Measurements from ENCODE around the gene SCN11A. TPM values are rescaled to one million over a fixed set of nuclear protein-coding genes. Genes with fewer than 3 reads are reported as not detected.

SCN11A gene
- total and polyA plus RNA-seq, 9 of the 15 experiments (the other 6 are each of a cell fraction or from before 2014, with no cell fraction given) = 0.01 to 0.05 (median 0.04) TPM; not detected in 6

DNA sequence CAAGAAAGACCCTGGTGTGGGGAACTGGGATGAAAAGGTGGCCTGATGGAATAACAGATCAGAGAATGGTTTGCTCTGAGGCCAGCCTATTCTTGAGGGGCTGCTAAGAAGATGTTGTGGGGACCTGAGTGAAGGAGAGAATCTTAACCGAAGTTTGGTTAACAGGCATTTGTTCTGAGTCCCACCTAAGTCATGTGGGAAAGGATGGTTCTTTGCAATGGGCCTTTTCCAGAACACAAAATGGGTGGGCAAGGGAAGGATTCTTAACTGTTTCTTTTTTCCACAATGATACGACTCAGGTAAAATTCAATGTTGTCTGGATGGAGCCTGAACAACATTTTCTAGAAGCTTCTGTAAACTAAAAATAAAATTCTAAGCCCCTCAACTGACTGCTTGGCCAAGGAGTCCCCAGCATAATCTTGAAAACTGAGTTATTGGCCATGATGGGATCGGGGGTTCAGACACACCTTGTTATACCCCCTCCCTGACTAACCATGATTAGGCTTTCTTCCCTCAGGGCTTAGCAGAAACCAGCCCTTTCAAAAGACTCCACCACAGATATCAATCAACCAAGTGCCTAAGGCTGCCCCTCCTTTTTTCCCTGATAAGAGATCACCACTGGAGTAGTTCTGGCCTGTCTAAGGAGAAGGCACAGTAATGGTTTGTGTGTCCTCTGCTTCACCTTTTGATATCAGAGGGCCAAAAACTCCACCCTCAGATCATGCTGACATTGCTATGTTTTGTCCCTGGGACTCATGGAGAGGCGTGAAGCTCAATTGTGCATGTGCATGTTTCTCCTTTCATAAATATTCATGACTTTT lies 30.1 kb downstream of the SCN11A start (continued):
- TF ChIP-seq MLLT1 (IDR thresholded peaks at IDR 0.05) (no peak), FOXP1 (CRISPR knock-in tag; IDR thresholded peaks at IDR 0.05) (no peak), ZNF551 (CRISPR knock-in tag; IDR thresholded peaks at IDR 0.05) (no peak), HNRNPK (IDR thresholded peaks at IDR 0.05; ENCODE audit: low read depth, low read length, poor library complexity, severe bottlenecking) (no peak), ATF7 (IDR thresholded peaks at IDR 0.05) (peak; percentile 41; the same call in 1 of the 2 replicates), RBM14 (IDR thresholded peaks at IDR 0.05; ENCODE audit: borderline replicate concordance, insufficient read depth, low read depth, low read length) (no peak), POLR3A (IDR thresholded peaks at IDR 0.05; ENCODE audit: borderline replicate concordance, extremely low read depth, insufficient read depth, insufficient read length) (no peak), ZNF253 (CRISPR knock-in tag; conservative IDR thresholded peaks at IDR 0.05) (no peak), CC2D1A (IDR thresholded peaks at IDR 0.05) (no peak), POLR2AphosphoS2 (IDR thresholded peaks at IDR 0.05; ENCODE audit: low read length) (no peak), BRF1 (IDR thresholded peaks at IDR 0.05; ENCODE audit: borderline replicate concordance, extremely low read depth, insufficient read length) (no peak), NFATC3 (IDR thresholded peaks at IDR 0.05) (no peak), PRMT5 (CRISPR knock-in tag; IDR thresholded peaks at IDR 0.05) (no peak), ATF2 (CRISPR knock-in tag; IDR thresholded peaks at IDR 0.05) (no peak)
- TF ChIP-seq, protein P1, sequence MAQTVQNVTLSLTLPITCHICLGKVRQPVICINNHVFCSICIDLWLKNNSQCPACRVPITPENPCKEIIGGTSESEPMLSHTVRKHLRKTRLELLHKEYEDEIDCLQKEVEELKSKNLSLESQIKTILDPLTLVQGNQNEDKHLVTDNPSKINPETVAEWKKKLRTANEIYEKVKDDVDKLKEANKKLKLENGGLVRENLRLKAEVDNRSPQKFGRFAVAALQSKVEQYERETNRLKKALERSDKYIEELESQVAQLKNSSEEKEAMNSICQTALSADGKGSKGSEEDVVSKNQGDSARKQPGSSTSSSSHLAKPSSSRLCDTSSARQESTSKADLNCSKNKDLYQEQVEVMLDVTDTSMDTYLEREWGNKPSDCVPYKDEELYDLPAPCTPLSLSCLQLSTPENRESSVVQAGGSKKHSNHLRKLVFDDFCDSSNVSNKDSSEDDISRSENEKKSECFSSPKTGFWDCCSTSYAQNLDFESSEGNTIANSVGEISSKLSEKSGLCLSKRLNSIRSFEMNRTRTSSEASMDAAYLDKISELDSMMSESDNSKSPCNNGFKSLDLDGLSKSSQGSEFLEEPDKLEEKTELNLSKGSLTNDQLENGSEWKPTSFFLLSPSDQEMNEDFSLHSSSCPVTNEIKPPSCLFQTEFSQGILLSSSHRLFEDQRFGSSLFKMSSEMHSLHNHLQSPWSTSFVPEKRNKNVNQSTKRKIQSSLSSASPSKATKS (CRISPR knock-in tag; IDR thresholded peaks at IDR 0.05) = no peak
- TF ChIP-seq, protein P2, sequence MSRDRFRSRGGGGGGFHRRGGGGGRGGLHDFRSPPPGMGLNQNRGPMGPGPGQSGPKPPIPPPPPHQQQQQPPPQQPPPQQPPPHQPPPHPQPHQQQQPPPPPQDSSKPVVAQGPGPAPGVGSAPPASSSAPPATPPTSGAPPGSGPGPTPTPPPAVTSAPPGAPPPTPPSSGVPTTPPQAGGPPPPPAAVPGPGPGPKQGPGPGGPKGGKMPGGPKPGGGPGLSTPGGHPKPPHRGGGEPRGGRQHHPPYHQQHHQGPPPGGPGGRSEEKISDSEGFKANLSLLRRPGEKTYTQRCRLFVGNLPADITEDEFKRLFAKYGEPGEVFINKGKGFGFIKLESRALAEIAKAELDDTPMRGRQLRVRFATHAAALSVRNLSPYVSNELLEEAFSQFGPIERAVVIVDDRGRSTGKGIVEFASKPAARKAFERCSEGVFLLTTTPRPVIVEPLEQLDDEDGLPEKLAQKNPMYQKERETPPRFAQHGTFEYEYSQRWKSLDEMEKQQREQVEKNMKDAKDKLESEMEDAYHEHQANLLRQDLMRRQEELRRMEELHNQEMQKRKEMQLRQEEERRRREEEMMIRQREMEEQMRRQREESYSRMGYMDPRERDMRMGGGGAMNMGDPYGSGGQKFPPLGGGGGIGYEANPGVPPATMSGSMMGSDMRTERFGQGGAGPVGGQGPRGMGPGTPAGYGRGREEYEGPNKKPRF (IDR thresholded peaks at IDR 0.05; ENCODE audit: low read depth, low read length) = no peak
